Measurements from ENCODE around the gene CIT.
"Not testable (repeated sequence)": the region's sequence is repeated elsewhere in the genome, so short reads cannot be mapped to it uniquely, and the experiment has no call there.

CIT gene

GRCh38 chr12:119735079-119735478 lies 142.0 kb downstream of the CIT start:
- DNase-seq: no peak

- no peak for DNase-seq
These were observed 146.7 kb downstream of the CIT start for GRCh38 chr12:119730381-119730780.

- no peak for DNase-seq
These were observed 147.2 kb downstream of the CIT start for GRCh38 chr12:119729871-119730270.

- DNase-seq: no peak
These were observed 148.7 kb downstream of the CIT start for GRCh38 chr12:119728444-119728745.

- no peak for DNase-seq
These were observed 149.3 kb downstream of the CIT start for GRCh38 chr12:119727600-119728443.

GRCh38 chr12:119725523-119725922 lies 151.6 kb downstream of the CIT start:
- DNase-seq: no peak

GRCh38 chr12:119721306-119721705 lies 155.8 kb downstream of the CIT start:
- DNase-seq: no peak

GRCh38 chr12:119720349-119720748 lies 156.8 kb downstream of the CIT start:
- no peak for DNase-seq

- no peak for DNase-seq
These were observed 159.0 kb downstream of the CIT start for GRCh38 chr12:119718141-119718540.

- DNase-seq: no peak
These were observed 161.9 kb downstream of the CIT start for GRCh38 chr12:119715268-119715620.

GRCh38 chr12:119714614-119715267 lies 162.4 kb downstream of the CIT start:
- no peak for DNase-seq

GRCh38 chr12:119713551-119714031 lies 163.5 kb downstream of the CIT start:
- DNase-seq: no peak

GRCh38 chr12:119712721-119713120 lies 164.4 kb downstream of the CIT start:
- DNase-seq: no peak

- no peak for DNase-seq
These were observed 165.4 kb downstream of the CIT start for GRCh38 chr12:119711693-119712092.

- DNase-seq: no peak
These were observed 166.1 kb downstream of the CIT start for GRCh38 chr12:119710965-119711551.

GRCh38 chr12:119710374-119710964 lies 166.7 kb downstream of the CIT start:
- DNase-seq: no peak

- not testable (repeated sequence) for DNase-seq
These were observed 170.7 kb downstream of the CIT start for GRCh38 chr12:119706427-119706826.

GRCh38 chr12:119705182-119705581 lies 171.9 kb downstream of the CIT start:
- DNase-seq: no peak

- no peak for DNase-seq
These were observed 172.9 kb downstream of the CIT start for GRCh38 chr12:119704065-119704747.

- DNase-seq: no peak
These were observed 177.0 kb downstream of the CIT start for GRCh38 chr12:119700078-119700477.

- no peak for DNase-seq
These were observed 177.8 kb downstream of the CIT start for GRCh38 chr12:119699199-119699760.

- DNase-seq: no peak
These were observed 180.2 kb downstream of the CIT start for GRCh38 chr12:119696943-119697342.

GRCh38 chr12:119695034-119695433 lies 182.1 kb downstream of the CIT start:
- DNase-seq: no peak
